GM12878 (cell line): Measurements from ENCODE around the gene GIMAP2. TPM values are rescaled to one million over a fixed set of nuclear protein-coding genes. Genes with fewer than 3 reads are reported as not detected.

Experiments
- ATAC-seq: fragments of 200-7000 bp; cut with Tn5 transposase; 3 replicates; pipeline ENCODE4 v1.9.1; 2020; ENCODE audit warnings: mild to moderate bottlenecking, moderate library complexity
- BruUV-seq: library from RNA; stranded (reverse); fragments of 400-500 nt; replicated peaks from 2 replicates; lab custom pipeline; 2021; lab: Mats Ljungman, UMichigan
- CTCF ChIA-PET: fragments of 300-600 bp; sonication (Branson Sonifier 250); formaldehyde crosslinking; extraction: SDS; loops from one replicate; lab custom pipeline; 2021; ENCODE audit warnings: inconsistent platforms; lab: Yijun Ruan, JAX
- POLR2A ChIA-PET: fragments of 350-600 bp; formaldehyde crosslinking; extraction: SDS; loops from one replicate; lab custom pipeline; 2021; ENCODE audit warnings: inconsistent platforms; lab: Charles Lee
- RAD21 ChIA-PET: fragments of 300-600 bp; sonication (Branson Sonifier 250); formaldehyde crosslinking; loops from one replicate; lab custom pipeline; 2023; ENCODE audit warnings: antibody characterized with exemption; ENCODE audit not compliant: unreplicated experiment; lab: Charles Lee
- SMC1A ChIA-PET: fragments of 300-600 bp; sonication (Branson Sonifier 250); formaldehyde crosslinking; loops from one replicate; lab custom pipeline; 2023; ENCODE audit not compliant: unreplicated experiment, uncharacterized antibody; lab: Charles Lee
- DNase-seq: peaks from one replicate; pipeline ENCODE4 v3.0.0-alpha.2; 2011; ENCODE audit warnings: low read depth, low spot score
- FAIRE-seq: peaks from 3 replicates; lab custom pipeline; 2011; peaks lifted over from hg19 to GRCh38; lab: Jason Lieb, UNC
- H2AFZ ChIP-seq: 2 replicates; pipeline ENCODE4 v1.6.0; 2011; ENCODE audit warnings: low read depth, low read length, control low read depth; ENCODE audit not compliant: control insufficient read depth
- H3K27ac ChIP-seq: 2 replicates; pipeline ENCODE4 v1.5.1; 2011; ENCODE audit warnings: control low read depth; ENCODE audit not compliant: control insufficient read depth, insufficient read depth
- H3K27me3 ChIP-seq, 2 experiments: replicated peaks in 1 of 2; 2 replicates each; pipeline versions ENCODE4 v1.6.0 to v1.6.1; 2011; ENCODE audit warnings: low read length in 1 of 2; ENCODE audit not compliant: control insufficient read depth in 2 of 2, insufficient read depth in 2 of 2
- H3K36me3 ChIP-seq, 2 experiments: 2 replicates each; pipeline ENCODE4 v1.5.1; 2011; ENCODE audit warnings: low read length in 1 of 2; ENCODE audit not compliant: control insufficient read depth in 2 of 2, insufficient read depth in 2 of 2
- H3K4me1 ChIP-seq: 2 replicates; pipeline ENCODE4 v1.6.1; 2011; ENCODE audit warnings: mild to moderate bottlenecking, low read length, moderate library complexity, mixed read lengths; ENCODE audit not compliant: control insufficient read depth, insufficient read depth
- H3K4me2 ChIP-seq: 2 replicates; pipeline ENCODE4 v1.6.0; 2011; ENCODE audit warnings: control low read depth; ENCODE audit not compliant: control insufficient read depth, insufficient read depth
- H3K4me3 ChIP-seq: fragments of 200-600 bp; sonication (generic); 2 replicates; pipeline ENCODE4 v1.5.1; 2016
- H3K79me2 ChIP-seq: 2 replicates; pipeline ENCODE4 v1.6.0; 2011; ENCODE audit warnings: low read length; ENCODE audit not compliant: control insufficient read depth, insufficient read depth
- H3K9ac ChIP-seq: 2 replicates; pipeline ENCODE4 v1.8.0; 2011; ENCODE audit warnings: low read length, control low read depth, mixed read lengths; ENCODE audit not compliant: control insufficient read depth, insufficient read depth
- H3K9me3 ChIP-seq: replicated peaks from 3 replicates; pipeline ENCODE4 v1.5.1; 2011; ENCODE audit warnings: mild to moderate bottlenecking, low read length; ENCODE audit not compliant: control insufficient read depth, insufficient read depth
- H4K20me1 ChIP-seq: 2 replicates; pipeline ENCODE4 v1.6.0; 2011; ENCODE audit not compliant: control insufficient read depth, insufficient read depth
- CHD4 ChIP-seq: fragments of 200-600 bp; sonication (generic); IDR thresholded peaks from 2 replicates; pipeline ENCODE4 v1.6.1; 2016; ENCODE audit warnings: mild to moderate bottlenecking
- IRF3 ChIP-seq: fragments of 450-650 bp; IDR thresholded peaks from 2 replicates; pipeline ENCODE4 v1.6.1; 2014; ENCODE audit warnings: mild to moderate bottlenecking
- MXI1 ChIP-seq: fragments of 150-350 bp; IDR thresholded peaks from 2 replicates; pipeline ENCODE4 v1.6.1; 2011; ENCODE audit warnings: low read depth, mild to moderate bottlenecking, inconsistent platforms, low read length, improper control_type of control experiment
- MYB ChIP-seq: fragments of 150-350 bp; IDR thresholded peaks from 2 replicates; pipeline ENCODE4 v1.6.1; 2014; ENCODE audit warnings: mild to moderate bottlenecking, low read depth, low read length, borderline replicate concordance
- RAD21 ChIP-seq: IDR thresholded peaks from 2 replicates; pipeline ENCODE4 v1.6.1; 2011; ENCODE audit warnings: mild to moderate bottlenecking, low read depth, low read length, moderate library complexity; ENCODE audit not compliant: insufficient read depth
- REST ChIP-seq: IDR thresholded peaks from 2 replicates; pipeline ENCODE4 v1.6.1; 2012; ENCODE audit warnings: mild to moderate bottlenecking, low read depth, low read length
- SREBF1 ChIP-seq: IDR thresholded peaks from 2 replicates; pipeline ENCODE4 v1.6.1; 2012; ENCODE audit warnings: mild to moderate bottlenecking, low read length
- WRNIP1 ChIP-seq: IDR thresholded peaks from 2 replicates; pipeline ENCODE4 v1.6.1; 2011; ENCODE audit warnings: low read depth, low read length, improper control_type of control experiment, borderline replicate concordance
- ZBTB4 ChIP-seq: fragments of 450-650 bp; formaldehyde crosslinking; IDR thresholded peaks from 2 replicates; pipeline ENCODE4 v1.4.0; 2022; ENCODE audit warnings: mild to moderate bottlenecking, moderate library complexity
- ZBTB40 ChIP-seq: fragments of 450-650 bp; IDR thresholded peaks from 2 replicates; pipeline ENCODE4 v1.6.1; 2016; ENCODE audit warnings: mild to moderate bottlenecking, moderate library complexity, borderline replicate concordance
- WGBS: methylation state at CpG from one replicate; pipeline ENCODE4 v1.1.6; 2016; ENCODE audit warnings: low lambda C conversion rate; ENCODE audit not compliant: insufficient replicate concordance, insufficient coverage; ENCODE audit errors: missing lambda C conversion rate; 5-methylcytosine and 5-hydroxymethylcytosine counted together
- in situ Hi-C: fragments of 300-500 bp; cut with MboI; formaldehyde crosslinking; loops from 9 replicates; pipeline ENCODE4 v1.14.3; 2018; ENCODE audit warnings: mixed read lengths
- intact Hi-C: fragments of 100-400 bp; cut with micrococcal nuclease; formaldehyde crosslinking; loops from one replicate; pipeline ENCODE4 v1.14.2; 2022; ENCODE audit not compliant: unreplicated experiment
- polyA plus RNA-seq, 11 experiments: library from polyadenylated mRNA; depleted of rRNA in 4 of 11; unstranded in 6 of 11; stranded (reverse) in 5 of 11; fragments of >200 nt; fragmentation: Nextera tagmentation in 4 of 11; fragmentation: Illumina TruSeq in 1 of 11; extraction: Ambion mirVana in 4 of 11; extraction: Trizol in 1 of 11; gene quantifications; 1 replicate in 1 of 11; 2 replicates in 10 of 11; pipeline versions ENCODE4 v1.2.1 to v1.2.3, GENCODE V29; 2011 to 2016; ENCODE audit warnings: inconsistent platforms in 2 of 11, missing spikeins in 2 of 11, low read depth in 1 of 11
- total RNA-seq, 4 experiments: library from RNA; depleted of rRNA in 3 of 4; stranded (reverse); fragments of >200 nt in 3 of 4; fragmentation: Illumina TruSeq in 1 of 4; extraction: Trizol in 1 of 4; gene quantifications; 2 replicates each; pipeline versions ENCODE4 v1.2.1 to v1.2.3, GENCODE V29; 2013 to 2021

Gene GIMAP2
- total and polyA plus RNA-seq, 10 of the 15 experiments (the other 5 are each of a cell fraction or from before 2014, with no cell fraction given): 21.3 to 102 (median 31.8) TPM

GRCh38 chr7:150663802-150664494, 21.6 kb upstream of the GIMAP2 start:
- H4K20me1 ChIP-seq: no peaks in the 10 kb centered on the region
- ChIA-PET SMC1A (interaction anchor here (0.8 to 1.0 kb wide), 2 partner anchors 22 to 215 kb away, joined by 3 to 6 read pairs; no protein-coding TSS in a partner anchor), POLR2A (no interaction called here), RAD21 (interaction anchor here (1.1 kb wide), 1 partner anchor 230 kb away, joined by 3 read pairs; no protein-coding TSS in a partner anchor), CTCF (no interaction called here)
- peaks cover 3% of the 10 kb centered on the region for H3K9me3 ChIP-seq
- intact Hi-C loops: no loop called here
- 74% methylated on average over 4 of the region's 4 CpGs for WGBS
- H3K27me3 ChIP-seq: no peaks in the 10 kb centered on the region
- H2AFZ ChIP-seq: peak overlapping the region; percentile 49
- ATAC-seq (peak; percentile 25), DNase-seq (no peak), FAIRE-seq (peak; percentile 61)
- no peak overlapping the region for H3K4me3 ChIP-seq
- no TSS peak for BruUV-seq
- H3K4me1 ChIP-seq: peaks cover 67% of the 10 kb centered on the region
- peak overlapping the region; percentile 96 for H3K27ac ChIP-seq
- H3K79me2 ChIP-seq: no peaks in the 10 kb centered on the region
- H3K4me2 ChIP-seq: peak overlapping the region; percentile 54
- peak overlapping the region; percentile 55 for H3K9ac ChIP-seq
- no peaks in the 10 kb centered on the region; a peak in 1 of 4 replicates for H3K36me3 ChIP-seq
- in situ Hi-C loops: no loop called here
- TF ChIP-seq MXI1 (no peak), WRNIP1 (no peak), RAD21 (no peak), ZBTB40 (peak; percentile 31; the same call in 1 of the 2 replicates), ZBTB4 (CRISPR knock-in tag) (no peak), CHD4 (no peak), IRF3 (no peak), MYB (0 out of 2 replicates have a peak, but pooled peaks have one; percentile 51), SREBF1 (no peak), REST (no peak)
